HUES48 (cell line): ENCODE results near the gene SLIT3.

Experiments
- H3K27ac ChIP-seq: one replicate; pipeline ENCODE4 v1.7.0; 2013; ENCODE audit warnings: low read depth, low read length, inconsistent platforms
- H3K27me3 ChIP-seq: 2 replicates; pipeline ENCODE4 v1.6.1; 2013; ENCODE audit warnings: mild to moderate bottlenecking, low read length; ENCODE audit not compliant: control insufficient read depth, insufficient read depth
- H3K36me3 ChIP-seq: 2 replicates; pipeline ENCODE4 v1.6.1; 2013; ENCODE audit warnings: low read length; ENCODE audit not compliant: control insufficient read depth, insufficient read depth
- H3K4me1 ChIP-seq: 2 replicates; pipeline ENCODE4 v1.6.1; 2013; ENCODE audit warnings: mild to moderate bottlenecking, low read length; ENCODE audit not compliant: control insufficient read depth, insufficient read depth
- H3K4me3 ChIP-seq: 2 replicates; pipeline ENCODE4 v1.5.1; 2013; ENCODE audit warnings: mild to moderate bottlenecking, low read depth, low read length
- H3K9ac ChIP-seq: 2 replicates; pipeline ENCODE4 v1.6.1; 2013; ENCODE audit warnings: mild to moderate bottlenecking, low read depth, low read length, moderate library complexity
- H3K9me3 ChIP-seq: 2 replicates; pipeline ENCODE4 v1.6.1; 2013; ENCODE audit warnings: low read length; ENCODE audit not compliant: control insufficient read depth, insufficient read depth

The SLIT3 gene

DNA sequence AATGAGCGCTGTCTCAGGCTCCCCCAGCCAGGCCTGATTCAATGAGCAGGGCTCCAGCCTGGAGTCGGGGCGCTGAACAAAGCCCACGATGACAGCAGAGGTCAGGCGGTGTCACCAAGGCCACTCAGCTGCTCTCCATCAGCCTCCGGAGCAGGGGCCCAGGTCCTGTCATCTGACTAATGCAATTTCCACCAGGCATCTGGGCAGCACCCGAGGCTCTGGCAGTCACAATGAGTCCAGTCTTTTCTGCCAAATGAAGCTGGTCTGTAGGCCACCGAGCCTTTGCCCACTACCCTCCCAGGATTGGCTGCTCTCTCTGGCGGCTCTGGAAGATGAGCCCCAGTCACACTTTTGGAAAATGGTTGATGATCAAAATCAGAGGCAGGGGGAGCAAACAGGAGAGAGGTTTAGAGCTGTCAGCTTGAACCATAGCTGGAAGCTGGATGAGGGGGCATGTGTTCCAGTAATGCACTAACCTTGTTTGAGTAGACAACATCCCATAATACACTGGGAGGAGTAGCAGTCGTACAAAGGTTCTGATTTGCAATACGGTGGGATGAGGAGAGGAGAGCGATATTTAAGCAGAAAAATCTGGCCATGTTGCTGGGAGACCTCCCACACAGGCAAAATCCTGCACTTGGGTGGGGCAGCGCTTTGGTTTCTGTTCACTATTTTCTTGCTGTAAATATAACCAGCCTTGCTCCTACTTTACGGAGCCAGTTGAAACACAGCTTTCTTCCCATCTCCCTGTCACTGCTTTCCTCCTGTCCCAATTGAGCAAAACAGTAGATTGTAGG lies 415.4 kb downstream of the SLIT3 start:
- Histone ChIP-seq H3K27ac (no peak overlapping the region), H3K4me3 (no peak overlapping the region), H3K9ac (no peak overlapping the region), H3K36me3 (no peaks in the 10 kb centered on the region), H3K4me1 (peaks cover 11% of the 10 kb centered on the region), H3K27me3 (peaks cover 6% of the 10 kb centered on the region), H3K9me3 (no peaks in the 10 kb centered on the region)

DNA sequence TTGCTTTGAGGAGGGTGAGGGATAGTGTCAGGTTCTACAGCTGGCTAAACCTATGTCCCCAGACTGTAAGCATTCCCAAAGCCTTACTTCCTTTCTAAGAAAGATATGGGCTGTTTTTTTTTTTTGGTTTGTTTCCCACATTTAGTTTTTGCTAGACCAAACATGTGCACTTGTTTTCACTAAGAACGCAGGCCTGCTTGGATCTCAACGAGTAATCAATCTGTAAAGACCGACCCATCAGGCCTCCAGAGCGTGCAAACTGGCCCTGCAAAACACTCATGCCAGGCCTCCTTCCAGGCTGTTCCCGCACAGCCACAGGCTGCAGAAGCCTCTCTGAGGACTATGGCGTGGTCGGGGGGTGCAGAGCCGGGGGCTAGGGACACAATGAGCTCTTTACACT lies 416.9 kb downstream of the SLIT3 start:
- Histone ChIP-seq H3K36me3 (no peaks in the 10 kb centered on the region), H3K4me1 (peaks cover 11% of the 10 kb centered on the region), H3K4me3 (no peak overlapping the region), H3K27ac (no peak overlapping the region), H3K9me3 (no peaks in the 10 kb centered on the region), H3K27me3 (peaks cover 14% of the 10 kb centered on the region), H3K9ac (no peak overlapping the region)

- Histone ChIP-seq H3K4me1 (peaks cover 11% of the 10 kb centered on the region), H3K27me3 (peaks cover 14% of the 10 kb centered on the region), H3K27ac (no peak overlapping the region), H3K4me3 (no peak overlapping the region), H3K36me3 (no peaks in the 10 kb centered on the region), H3K9ac (no peak overlapping the region), H3K9me3 (no peaks in the 10 kb centered on the region)
Observed at GRCh38 chr5:168883281-168883741, 417.6 kb downstream of the SLIT3 start.

DNA sequence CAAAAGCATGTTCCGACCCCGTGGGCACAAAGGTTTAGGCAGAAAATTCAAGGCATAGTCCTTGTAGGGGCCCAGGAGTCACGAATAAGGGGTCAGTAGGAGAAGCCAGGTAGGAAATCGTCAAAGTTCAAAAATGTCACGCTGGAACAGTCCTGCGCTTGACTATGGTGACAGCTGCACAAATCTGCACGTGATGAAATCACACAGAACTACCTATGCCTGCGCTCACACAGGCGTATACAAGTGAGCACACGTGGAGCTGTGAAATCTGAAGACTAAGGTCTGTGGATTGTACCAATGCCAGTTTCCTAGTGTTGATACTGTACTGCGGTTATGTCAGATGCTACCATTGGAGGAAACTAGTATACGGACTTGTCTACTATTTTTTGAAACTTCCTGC lies 418.7 kb downstream of the SLIT3 start:
- H3K27me3 ChIP-seq, result peaks cover 14% of the 10 kb centered on the region
- no peaks in the 10 kb centered on the region for H3K9me3 ChIP-seq
- H3K4me3 ChIP-seq, result no peak overlapping the region
- no peak overlapping the region for H3K27ac ChIP-seq
- H3K4me1 ChIP-seq, result peaks cover 11% of the 10 kb centered on the region
- H3K36me3 ChIP-seq, result no peaks in the 10 kb centered on the region
- no peak overlapping the region for H3K9ac ChIP-seq

GRCh38 chr5:168881427-168882149 lies 419.4 kb downstream of the SLIT3 start:
- H3K27me3 ChIP-seq, result peaks cover 14% of the 10 kb centered on the region
- H3K9me3 ChIP-seq, result no peaks in the 10 kb centered on the region
- no peak overlapping the region for H3K4me3 ChIP-seq
- H3K4me1 ChIP-seq, result peaks cover 11% of the 10 kb centered on the region
- no peak overlapping the region for H3K9ac ChIP-seq
- H3K36me3 ChIP-seq, result no peaks in the 10 kb centered on the region
- no peak overlapping the region for H3K27ac ChIP-seq

DNA sequence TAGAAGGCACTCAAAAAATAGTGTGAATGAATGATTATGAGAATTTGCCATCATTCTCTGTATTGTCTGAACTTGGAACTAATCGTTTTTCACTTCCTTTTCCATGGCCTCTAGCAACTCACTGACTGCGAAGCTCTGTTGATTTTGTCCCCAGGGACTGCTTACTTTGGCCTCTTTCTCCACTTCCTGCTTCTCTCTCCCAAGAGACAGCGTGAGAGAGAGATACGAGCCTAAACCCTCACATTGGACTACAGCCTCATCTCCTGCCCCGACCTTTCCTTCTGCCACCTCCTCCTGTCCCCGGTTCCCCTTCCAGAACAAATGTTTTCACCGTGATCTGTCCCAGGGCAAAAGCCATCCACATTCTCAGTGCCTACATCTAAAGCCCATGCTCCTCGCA lies 421.0 kb downstream of the SLIT3 start:
- Histone ChIP-seq H3K27me3 (peaks cover 14% of the 10 kb centered on the region), H3K4me1 (peaks cover 17% of the 10 kb centered on the region), H3K9me3 (no peaks in the 10 kb centered on the region), H3K4me3 (no peak overlapping the region), H3K27ac (no peak overlapping the region), H3K9ac (no peak overlapping the region), H3K36me3 (no peaks in the 10 kb centered on the region)

DNA sequence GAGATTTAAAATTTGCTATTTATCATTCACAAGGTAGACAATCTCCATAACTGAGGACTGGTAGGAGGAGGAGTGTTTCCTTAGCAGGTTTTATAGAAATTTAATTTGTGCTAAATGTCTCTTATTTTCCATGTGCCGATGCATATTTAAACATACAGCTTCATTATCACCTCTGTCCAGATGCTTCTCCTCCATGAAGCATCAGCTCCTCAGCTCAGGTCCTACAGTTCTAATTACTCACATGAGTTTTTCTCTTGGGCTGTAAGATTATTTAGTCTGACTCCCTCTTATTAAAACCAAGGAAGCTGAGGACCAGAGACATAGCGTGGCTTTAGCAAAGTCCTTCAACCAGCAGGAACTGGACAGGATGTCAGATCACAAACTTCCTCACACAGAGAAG lies 421.6 kb downstream of the SLIT3 start:
- no peak overlapping the region for H3K9ac ChIP-seq
- peaks cover 14% of the 10 kb centered on the region for H3K27me3 ChIP-seq
- H3K9me3 ChIP-seq, result no peaks in the 10 kb centered on the region
- no peak overlapping the region for H3K4me3 ChIP-seq
- peaks cover 17% of the 10 kb centered on the region for H3K4me1 ChIP-seq
- no peaks in the 10 kb centered on the region for H3K36me3 ChIP-seq
- H3K27ac ChIP-seq, result no peak overlapping the region

DNA sequence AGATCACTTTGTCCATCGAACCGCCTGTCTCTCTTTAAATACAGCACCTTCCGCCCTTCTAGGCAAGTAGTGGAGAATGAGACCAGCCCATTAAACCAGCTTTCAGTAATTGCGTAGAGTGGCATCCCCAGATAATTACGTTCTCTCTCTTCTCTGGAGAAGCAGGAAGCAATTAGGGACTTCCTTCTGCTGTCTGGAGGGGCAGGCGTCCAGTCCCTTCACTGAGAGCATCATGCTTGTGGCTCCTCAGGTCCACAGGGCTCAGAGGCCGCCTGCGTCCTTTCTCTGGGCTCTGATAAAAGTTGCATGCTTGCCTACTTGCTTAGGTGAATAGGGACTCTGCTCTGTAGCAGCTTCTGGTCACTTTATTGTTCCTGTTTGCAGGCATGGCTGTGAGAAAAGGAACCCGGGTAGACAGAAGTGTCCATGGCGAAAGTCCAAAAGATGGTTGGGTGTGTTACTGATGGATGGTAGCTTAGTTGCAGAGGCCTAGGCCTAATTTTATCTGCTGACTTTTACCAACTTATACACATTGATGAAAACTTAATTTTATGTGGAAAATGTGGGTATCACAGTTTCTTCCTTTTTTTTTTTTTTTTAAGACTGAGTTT lies 422.7 kb downstream of the SLIT3 start:
- peaks cover 14% of the 10 kb centered on the region for H3K4me1 ChIP-seq
- H3K27me3 ChIP-seq, result peaks cover 14% of the 10 kb centered on the region
- H3K9ac ChIP-seq, result no peak overlapping the region
- no peaks in the 10 kb centered on the region for H3K36me3 ChIP-seq
- H3K4me3 ChIP-seq, result no peak overlapping the region
- no peaks in the 10 kb centered on the region for H3K9me3 ChIP-seq
- H3K27ac ChIP-seq, result no peak overlapping the region

- Histone ChIP-seq H3K27me3 (peaks cover 9% of the 10 kb centered on the region; the same call in 1 of the 2 replicates), H3K4me1 (peaks cover 13% of the 10 kb centered on the region), H3K27ac (no peak overlapping the region), H3K9ac (no peak overlapping the region), H3K9me3 (no peaks in the 10 kb centered on the region), H3K4me3 (no peak overlapping the region), H3K36me3 (no peaks in the 10 kb centered on the region)
Observed at GRCh38 chr5:168877132-168877892, 423.6 kb downstream of the SLIT3 start.

GRCh38 chr5:168876419-168876818 lies 424.5 kb downstream of the SLIT3 start:
- H3K4me3 ChIP-seq, result no peak overlapping the region
- H3K27ac ChIP-seq, result no peak overlapping the region
- H3K9ac ChIP-seq, result no peak overlapping the region
- H3K9me3 ChIP-seq, result no peaks in the 10 kb centered on the region
- peaks cover 9% of the 10 kb centered on the region; the same call in 1 of the 2 replicates for H3K27me3 ChIP-seq
- peaks cover 9% of the 10 kb centered on the region for H3K4me1 ChIP-seq
- no peaks in the 10 kb centered on the region for H3K36me3 ChIP-seq
